ENCODE results near the gene DIP2C. TPM values are rescaled to one million over a fixed set of nuclear protein-coding genes. Genes with fewer than 3 reads are reported as not detected.
"Not testable (repeated sequence)": the region's sequence is repeated elsewhere in the genome, so short reads cannot be mapped to it uniquely, and the experiment has no call there.

The DIP2C gene
- polyA plus RNA-seq, 4 donors, result 3.1 to 13.3 (median 4.7) TPM

DNA sequence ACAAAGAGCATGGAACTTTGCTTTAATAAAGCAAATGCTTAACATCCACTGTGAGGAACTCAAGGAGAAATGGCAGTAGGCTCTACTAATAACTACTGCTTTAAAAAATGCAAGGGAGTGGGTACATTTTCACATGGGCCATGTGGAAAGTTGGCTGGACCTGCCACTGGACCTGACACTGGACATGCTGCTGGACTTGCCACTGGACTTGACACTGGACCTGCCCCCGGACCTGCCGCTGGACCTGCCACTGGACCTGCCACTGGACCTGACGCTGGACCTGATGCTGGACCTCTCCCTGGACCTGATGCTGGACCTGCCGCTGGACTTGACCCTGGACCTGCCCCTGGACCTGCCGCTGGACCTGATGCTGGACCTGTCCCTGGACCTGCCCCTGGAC is 32.6 kb downstream of the DIP2C start:
- WGBS, 3 donors, result 66 to 78% (median 75%) methylated on average over 4 to 5 of the region's 5 CpGs
- Histone ChIP-seq H3K4me1 (ENCODE audit: control insufficient read depth in 3 of 3, insufficient read depth in 2 of 3, low read depth in 1 of 3, low read length in 2 of 3) (peaks cover 1 to 48% (median 12%) of the 10 kb centered on the region in 3 donors), H3K4me3 (ENCODE audit: low read depth in 1 of 3, low read length in 3 of 3) (no peak overlapping the region), H3K36me3 (ENCODE audit: control insufficient read depth in 3 of 3, insufficient read depth in 2 of 3, low read depth in 1 of 3, low read length in 3 of 3) (peaks cover 0 to 9% (median 0%) of the 10 kb centered on the region in 3 donors), H3K9me3 (ENCODE audit: control insufficient read depth in 2 of 2, insufficient read depth in 1 of 2, low read depth in 1 of 2, low read length in 1 of 2) (no peaks in the 10 kb centered on the region), H3K27me3 (ENCODE audit: control insufficient read depth in 3 of 3, insufficient read depth in 3 of 3, low read length in 3 of 3) (no peaks in the 10 kb centered on the region), H3K27ac (ENCODE audit: low read depth in 1 of 3, low read length in 2 of 3) (no peak overlapping the region)
- DNase-seq, result no peak
- FAIRE-seq, result no peak

GRCh38 chr10:655184-655583 is 34.3 kb downstream of the DIP2C start:
- Histone ChIP-seq H3K4me1 (ENCODE audit: control insufficient read depth in 3 of 3, insufficient read depth in 2 of 3, low read depth in 1 of 3, low read length in 2 of 3) (peaks cover 0 to 47% (median 3%) of the 10 kb centered on the region in 3 donors), H3K36me3 (ENCODE audit: control insufficient read depth in 3 of 3, insufficient read depth in 2 of 3, low read depth in 1 of 3, low read length in 3 of 3) (peaks cover 0 to 18% (median 0%) of the 10 kb centered on the region in 3 donors), H3K27me3 (ENCODE audit: control insufficient read depth in 3 of 3, insufficient read depth in 3 of 3, low read length in 3 of 3) (no peaks in the 10 kb centered on the region), H3K9me3 (ENCODE audit: control insufficient read depth in 2 of 2, insufficient read depth in 1 of 2, low read depth in 1 of 2, low read length in 1 of 2) (no peaks in the 10 kb centered on the region), H3K27ac (ENCODE audit: low read depth in 1 of 3, low read length in 2 of 3) (no peak overlapping the region), H3K4me3 (ENCODE audit: low read depth in 1 of 3, low read length in 3 of 3) (no peak overlapping the region)
- FAIRE-seq (no peak), DNase-seq (no peak)
- WGBS, 3 donors, result 92 to 94% (median 93%) methylated on average over 8 of the region's 8 CpGs

DNA sequence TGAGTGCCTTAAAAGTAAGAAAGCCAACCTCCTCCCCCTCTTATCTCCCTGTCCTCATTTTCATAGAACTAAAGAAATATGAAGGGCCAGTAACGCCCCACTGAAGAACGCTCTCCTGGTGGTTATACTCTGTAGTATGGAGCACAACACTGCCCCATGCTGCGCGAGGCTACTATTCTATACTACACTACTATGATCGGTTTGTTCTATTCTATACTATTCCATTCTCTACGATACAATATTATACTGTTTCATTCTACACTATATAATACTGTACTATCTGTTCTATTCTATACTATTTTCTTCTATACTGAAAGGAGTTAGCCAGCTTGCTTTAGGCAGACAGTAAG is 34.8 kb downstream of the DIP2C start:
- Histone ChIP-seq H3K4me1 (ENCODE audit: control insufficient read depth in 3 of 3, insufficient read depth in 2 of 3, low read depth in 1 of 3, low read length in 2 of 3) (peaks cover 0 to 48% (median 0%) of the 10 kb centered on the region in 3 donors), H3K9me3 (ENCODE audit: control insufficient read depth in 2 of 2, insufficient read depth in 1 of 2, low read depth in 1 of 2, low read length in 1 of 2) (no peaks in the 10 kb centered on the region), H3K27me3 (ENCODE audit: control insufficient read depth in 3 of 3, insufficient read depth in 3 of 3, low read length in 3 of 3) (no peaks in the 10 kb centered on the region), H3K4me3 (ENCODE audit: low read depth in 1 of 3, low read length in 3 of 3) (no peak overlapping the region), H3K36me3 (ENCODE audit: control insufficient read depth in 3 of 3, insufficient read depth in 2 of 3, low read depth in 1 of 3, low read length in 3 of 3) (peaks cover 0 to 18% (median 0%) of the 10 kb centered on the region in 3 donors), H3K27ac (ENCODE audit: low read depth in 1 of 3, low read length in 2 of 3) (peak overlapping the region in 2 of 3 donors; percentile 63 to 69)
- DNase-seq (no peak), FAIRE-seq (no peak)
- 64 to 82% (median 69%) methylated on average over 6 of the region's 6 CpGs for WGBS, 3 donors

- WGBS, 3 donors, result 9 to 42% (median 23%) methylated on average over 13 of the region's 13 CpGs
- Histone ChIP-seq H3K4me1 (ENCODE audit: control insufficient read depth in 3 of 3, insufficient read depth in 2 of 3, low read depth in 1 of 3, low read length in 2 of 3) (peaks cover 0 to 48% (median 0%) of the 10 kb centered on the region in 3 donors), H3K27me3 (ENCODE audit: control insufficient read depth in 3 of 3, insufficient read depth in 3 of 3, low read length in 3 of 3) (no peaks in the 10 kb centered on the region), H3K27ac (ENCODE audit: low read depth in 1 of 3, low read length in 2 of 3) (peak overlapping the region in 2 of 3 donors; percentile 63 to 69), H3K4me3 (ENCODE audit: low read depth in 1 of 3, low read length in 3 of 3) (peak overlapping the region in 1 of 3 donors; percentile 11), H3K9me3 (ENCODE audit: control insufficient read depth in 2 of 2, insufficient read depth in 1 of 2, low read depth in 1 of 2, low read length in 1 of 2) (no peaks in the 10 kb centered on the region), H3K36me3 (ENCODE audit: control insufficient read depth in 3 of 3, insufficient read depth in 2 of 3, low read depth in 1 of 3, low read length in 3 of 3) (peaks cover 0 to 18% (median 0%) of the 10 kb centered on the region in 3 donors)
- no peak for FAIRE-seq
- peak; percentile 88 to 89 for DNase-seq
Observed at GRCh38 chr10:653991-654646, 35.3 kb downstream of the DIP2C start.

GRCh38 chr10:652832-653459 is 36.5 kb downstream of the DIP2C start:
- Histone ChIP-seq H3K4me1 (ENCODE audit: control insufficient read depth in 3 of 3, insufficient read depth in 2 of 3, low read depth in 1 of 3, low read length in 2 of 3) (peaks cover 0 to 47% (median 0%) of the 10 kb centered on the region in 3 donors), H3K36me3 (ENCODE audit: control insufficient read depth in 3 of 3, insufficient read depth in 2 of 3, low read depth in 1 of 3, low read length in 3 of 3) (peaks cover 0 to 18% (median 0%) of the 10 kb centered on the region in 3 donors), H3K27ac (ENCODE audit: low read depth in 1 of 3, low read length in 2 of 3) (peak overlapping the region in 1 of 3 donors; percentile 69)
- WGBS, 3 donors, result 88 to 90% (median 89%) methylated on average over 13 of the region's 13 CpGs
- not testable (repeated sequence) for DNase-seq; H3K9me3 ChIP-seq (ENCODE audit: control insufficient read depth in 2 of 2, insufficient read depth in 1 of 2, low read depth in 1 of 2, low read length in 1 of 2); H3K27me3 ChIP-seq (ENCODE audit: control insufficient read depth in 3 of 3, insufficient read depth in 3 of 3, low read length in 3 of 3); FAIRE-seq; H3K4me3 ChIP-seq (ENCODE audit: low read depth in 1 of 3, low read length in 3 of 3)

DNA sequence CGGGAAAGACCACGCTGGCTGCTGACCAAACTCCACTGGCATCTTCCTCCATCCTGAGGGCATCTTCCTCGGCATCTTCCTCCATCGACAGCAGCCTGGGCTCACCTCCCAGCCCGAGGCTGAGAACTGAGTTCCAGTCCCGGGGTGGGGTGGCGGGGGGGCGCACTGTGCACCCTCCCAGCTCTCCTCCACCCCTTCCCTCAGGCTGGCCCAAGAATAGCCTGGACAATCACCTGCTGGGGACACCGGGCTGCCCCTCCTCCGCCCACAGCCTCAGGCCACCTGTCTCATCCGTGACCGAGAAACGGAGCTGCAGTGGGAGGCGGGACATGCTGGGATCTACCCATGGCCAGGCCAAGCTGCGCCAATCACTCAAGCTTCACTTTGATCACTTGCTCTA is 37.2 kb downstream of the DIP2C start:
- DNase-seq (no peak), FAIRE-seq (no peak)
- WGBS, 3 donors, result 94 to 96% (median 95%) methylated on average over 15 of the region's 15 CpGs
- H3K4me3 ChIP-seq (ENCODE audit: low read depth in 1 of 3, low read length in 3 of 3), result no peak overlapping the region
- no peak overlapping the region for H3K27ac ChIP-seq (ENCODE audit: low read depth in 1 of 3, low read length in 2 of 3)
- peaks cover 0 to 18% (median 0%) of the 10 kb centered on the region in 3 donors for H3K36me3 ChIP-seq (ENCODE audit: control insufficient read depth in 3 of 3, insufficient read depth in 2 of 3, low read depth in 1 of 3, low read length in 3 of 3)
- no peaks in the 10 kb centered on the region for H3K27me3 ChIP-seq (ENCODE audit: control insufficient read depth in 3 of 3, insufficient read depth in 3 of 3, low read length in 3 of 3)
- no peaks in the 10 kb centered on the region for H3K9me3 ChIP-seq (ENCODE audit: control insufficient read depth in 2 of 2, insufficient read depth in 1 of 2, low read depth in 1 of 2, low read length in 1 of 2)
- peaks cover 0 to 47% (median 0%) of the 10 kb centered on the region in 3 donors for H3K4me1 ChIP-seq (ENCODE audit: control insufficient read depth in 3 of 3, insufficient read depth in 2 of 3, low read depth in 1 of 3, low read length in 2 of 3)

GRCh38 chr10:651692-652091 is 37.8 kb downstream of the DIP2C start:
- peaks cover 0 to 18% (median 0%) of the 10 kb centered on the region in 3 donors for H3K36me3 ChIP-seq (ENCODE audit: control insufficient read depth in 3 of 3, insufficient read depth in 2 of 3, low read depth in 1 of 3, low read length in 3 of 3)
- peaks cover 0 to 47% (median 0%) of the 10 kb centered on the region in 3 donors for H3K4me1 ChIP-seq (ENCODE audit: control insufficient read depth in 3 of 3, insufficient read depth in 2 of 3, low read depth in 1 of 3, low read length in 2 of 3)
- no peaks in the 10 kb centered on the region for H3K27me3 ChIP-seq (ENCODE audit: control insufficient read depth in 3 of 3, insufficient read depth in 3 of 3, low read length in 3 of 3)
- FAIRE-seq (no peak), DNase-seq (no peak)
- H3K9me3 ChIP-seq (ENCODE audit: control insufficient read depth in 2 of 2, insufficient read depth in 1 of 2, low read depth in 1 of 2, low read length in 1 of 2), result no peaks in the 10 kb centered on the region
- no peak overlapping the region for H3K27ac ChIP-seq (ENCODE audit: low read depth in 1 of 3, low read length in 2 of 3)
- no peak overlapping the region for H3K4me3 ChIP-seq (ENCODE audit: low read depth in 1 of 3, low read length in 3 of 3)
- 87 to 91% (median 89%) methylated on average over 12 of the region's 12 CpGs for WGBS, 3 donors

GRCh38 chr10:650886-651615 is 38.4 kb downstream of the DIP2C start:
- Histone ChIP-seq H3K27me3 (ENCODE audit: control insufficient read depth in 3 of 3, insufficient read depth in 3 of 3, low read length in 3 of 3) (no peaks in the 10 kb centered on the region), H3K27ac (ENCODE audit: low read depth in 1 of 3, low read length in 2 of 3) (peak overlapping the region; percentile 94 to 96 (median 95)), H3K36me3 (ENCODE audit: control insufficient read depth in 3 of 3, insufficient read depth in 2 of 3, low read depth in 1 of 3, low read length in 3 of 3) (peaks cover 0 to 18% (median 0%) of the 10 kb centered on the region in 3 donors), H3K9me3 (ENCODE audit: control insufficient read depth in 2 of 2, insufficient read depth in 1 of 2, low read depth in 1 of 2, low read length in 1 of 2) (no peaks in the 10 kb centered on the region), H3K4me1 (ENCODE audit: control insufficient read depth in 3 of 3, insufficient read depth in 2 of 3, low read depth in 1 of 3, low read length in 2 of 3) (peaks cover 0 to 47% (median 0%) of the 10 kb centered on the region in 3 donors), H3K4me3 (ENCODE audit: low read depth in 1 of 3, low read length in 3 of 3) (peak overlapping the region in 2 of 3 donors; percentile 39 to 68)
- no peak for FAIRE-seq
- DNase-seq, result peak in 1 of 2 donors; percentile 27
- WGBS, 3 donors, result 37 to 70% (median 53%) methylated on average over 20 of the region's 20 CpGs

Measured in small intestine (tissue), 7 donors.